GM23338 (cell line): Measurements from ENCODE around the gene KDM4C.

Source experiments
- CREB1 ChIP-seq: fragments of 250-450 bp; sonication (Bioruptor Pico); IDR thresholded peaks from 2 replicates; pipeline ENCODE4 v1.5.0; 2020; ENCODE audit warnings: low read depth, mild to moderate bottlenecking, moderate library complexity
- CTCF ChIP-seq, 2 experiments: fragments of 200-600 bp in 1 of 2; sonication (generic) in 1 of 2; conservative IDR thresholded peaks; 2 replicates each; pipeline versions ENCODE4 v1.5.1 to v1.6.1; 2016 to 2017; ENCODE audit warnings: antibody characterized with exemption in 2 of 2, low read depth in 2 of 2, mild to moderate bottlenecking in 2 of 2, moderate library complexity in 1 of 2
- ETS1 ChIP-seq: IDR thresholded peaks from 2 replicates; pipeline ENCODE4 v1.6.1; 2016; ENCODE audit warnings: antibody characterized with exemption
- POLR2AphosphoS5 ChIP-seq: IDR thresholded peaks from 2 replicates; pipeline ENCODE4 v1.6.1; 2016; ENCODE audit warnings: antibody characterized with exemption, low read depth
- ZNF114 ChIP-seq: fragments of 250-450 bp; sonication (Bioruptor Pico); IDR thresholded peaks from 2 replicates; pipeline ENCODE4 v1.5.0; 2020; ENCODE audit warnings: mild to moderate bottlenecking, moderate library complexity

- TF ChIP-seq CTCF (conservative IDR thresholded peaks at IDR 0.05; ENCODE audit: low read depth in 2 of 2) (no peak), CREB1 (CRISPR knock-in tag) (no peak), ETS1 (no peak), POLR2AphosphoS5 (no peak), ZNF114 (no peak)
Measured at GRCh38 chr9:7045361-7045760, 287.6 kb downstream of the KDM4C start.
